SK-N-SH (cell line): Measurements from ENCODE around the gene ISYNA1.

Experiments
- CHD2 ChIP-seq: fragments of 150-350 bp; IDR thresholded peaks from 2 replicates; pipeline ENCODE4 v1.6.1; 2018; ENCODE audit warnings: low read length; ENCODE audit not compliant: partially characterized antibody
- FOXJ3 ChIP-seq: sonication (generic); formaldehyde crosslinking; IDR thresholded peaks from 2 replicates; pipeline ENCODE4 v1.5.1; 2020; ENCODE audit warnings: mild to moderate bottlenecking, missing genetic modification reagents
- TF ChIP-seq, protein P1 (sequence below): fragments of 200-600 bp; sonication (generic); IDR thresholded peaks from 2 replicates; pipeline ENCODE4 v1.6.1; 2017; ENCODE audit warnings: antibody characterized with exemption, mild to moderate bottlenecking, moderate library complexity

- TF ChIP-seq FOXJ3 (CRISPR knock-in tag) (no peak), CHD2 (no peak)
- TF ChIP-seq, protein P1, sequence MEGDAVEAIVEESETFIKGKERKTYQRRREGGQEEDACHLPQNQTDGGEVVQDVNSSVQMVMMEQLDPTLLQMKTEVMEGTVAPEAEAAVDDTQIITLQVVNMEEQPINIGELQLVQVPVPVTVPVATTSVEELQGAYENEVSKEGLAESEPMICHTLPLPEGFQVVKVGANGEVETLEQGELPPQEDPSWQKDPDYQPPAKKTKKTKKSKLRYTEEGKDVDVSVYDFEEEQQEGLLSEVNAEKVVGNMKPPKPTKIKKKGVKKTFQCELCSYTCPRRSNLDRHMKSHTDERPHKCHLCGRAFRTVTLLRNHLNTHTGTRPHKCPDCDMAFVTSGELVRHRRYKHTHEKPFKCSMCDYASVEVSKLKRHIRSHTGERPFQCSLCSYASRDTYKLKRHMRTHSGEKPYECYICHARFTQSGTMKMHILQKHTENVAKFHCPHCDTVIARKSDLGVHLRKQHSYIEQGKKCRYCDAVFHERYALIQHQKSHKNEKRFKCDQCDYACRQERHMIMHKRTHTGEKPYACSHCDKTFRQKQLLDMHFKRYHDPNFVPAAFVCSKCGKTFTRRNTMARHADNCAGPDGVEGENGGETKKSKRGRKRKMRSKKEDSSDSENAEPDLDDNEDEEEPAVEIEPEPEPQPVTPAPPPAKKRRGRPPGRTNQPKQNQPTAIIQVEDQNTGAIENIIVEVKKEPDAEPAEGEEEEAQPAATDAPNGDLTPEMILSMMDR: no peak
Measured at GRCh38 chr19:18484992-18485391, 47.1 kb upstream of the ISYNA1 start.
